HCT116 (cell line): ENCODE results near the gene VPS41. TPM values are rescaled to one million over a fixed set of nuclear protein-coding genes. Genes with fewer than 3 reads are reported as not detected.

ENCODE experiments used
- ATAC-seq: fragments of 200-7000 bp; cut with Tn5 transposase; 2 replicates; pipeline ENCODE4 v1.9.1; 2020; ENCODE audit warnings: mild to moderate bottlenecking, moderate library complexity
- BruUV-seq: library from RNA; stranded (reverse); fragments of 400-500 nt; replicated peaks from 2 replicates; lab custom pipeline; 2021; lab: Mats Ljungman, UMichigan
- CTCF ChIA-PET: fragments of 300-600 bp; sonication (Branson Sonifier 250); formaldehyde crosslinking; loops from one replicate; lab custom pipeline; 2021; ENCODE audit warnings: antibody characterized with exemption; lab: Charles Lee
- POLR2A ChIA-PET: fragments of 300-600, 350-600 bp; sonication (Branson Sonifier 250); formaldehyde crosslinking; loops from one replicate; lab custom pipeline; 2021; ENCODE audit warnings: antibody characterized with exemption; lab: Charles Lee
- RAD21 ChIA-PET, 2 experiments: fragments of 300-600 bp; sonication (Branson Sonifier 250); formaldehyde crosslinking; loops; one replicate each; lab custom pipeline; 2023; ENCODE audit warnings: low total read pairs in 2 of 2; ENCODE audit not compliant: uncharacterized antibody in 2 of 2, unreplicated experiment in 2 of 2, low non-redundant PET in 1 of 2; lab: Charles Lee
- DNase-seq: peaks from one replicate; pipeline ENCODE4 v3.0.0-alpha.2; 2010; ENCODE audit warnings: low read depth, low spot score
- H2AFZ ChIP-seq: fragments of 200-600 bp; shearing (Covaris generic), sonication (generic); 2 replicates; pipeline ENCODE4 v1.6.1; 2017; ENCODE audit warnings: low read depth, mixed run types, mixed read lengths, antibody characterized with exemption, low read length; ENCODE audit not compliant: poor library complexity, severe bottlenecking
- H3K27ac ChIP-seq: 2 replicates; pipeline ENCODE4 v1.5.1; 2012; ENCODE audit warnings: low read depth, low read length
- H3K27me3 ChIP-seq: fragments of 200-600 bp; sonication (generic); 2 replicates; pipeline ENCODE4 v1.6.1; 2016; ENCODE audit warnings: mixed run types, low read length, mixed read lengths; ENCODE audit not compliant: insufficient read depth
- H3K36me3 ChIP-seq, 2 experiments: fragments of 200-500 bp in 1 of 2; fragments of 200-600 bp in 1 of 2; sonication (Bioruptor generic) in 1 of 2; sonication (generic) in 1 of 2; 2 replicates each; pipeline versions ENCODE4 v1.5.1 to v1.6.1; 2014 to 2016; ENCODE audit warnings: low read length in 2 of 2, inconsistent platforms in 1 of 2, mixed read lengths in 1 of 2, mixed run types in 1 of 2; ENCODE audit not compliant: insufficient read depth in 2 of 2, control insufficient read depth in 1 of 2
- H3K4me1 ChIP-seq, 2 experiments: fragments of 200-600 bp in 1 of 2; sonication (generic) in 1 of 2; 2 replicates each; pipeline versions ENCODE4 v1.5.1 to v1.6.1; 2012 to 2017; ENCODE audit warnings: low read length in 2 of 2, inconsistent platforms in 1 of 2, mild to moderate bottlenecking in 1 of 2, mixed read lengths in 1 of 2, mixed run types in 1 of 2, moderate library complexity in 1 of 2; ENCODE audit not compliant: insufficient read depth in 2 of 2, control insufficient read depth in 1 of 2
- H3K4me2 ChIP-seq: fragments of 200-600 bp; sonication (generic); 2 replicates; pipeline ENCODE4 v1.6.1; 2017; ENCODE audit warnings: mixed run types, low read length, mixed read lengths
- H3K4me3 ChIP-seq, 2 experiments: fragments of 200-600 bp in 1 of 2; sonication (generic) in 1 of 2; replicated peaks in 1 of 2; 2 replicates each; pipeline ENCODE4 v1.5.1; 2011 to 2016; ENCODE audit warnings: low read length in 2 of 2, control low read depth in 1 of 2, low read depth in 1 of 2, mild to moderate bottlenecking in 1 of 2, mixed read lengths in 1 of 2, mixed run types in 1 of 2
- H3K79me2 ChIP-seq: fragments of 200-600 bp; sonication (generic); 2 replicates; pipeline ENCODE4 v1.6.1; 2017; ENCODE audit warnings: mild to moderate bottlenecking, mixed run types, low read length, moderate library complexity, mixed read lengths; ENCODE audit not compliant: insufficient read depth
- H3K9ac ChIP-seq: fragments of 200-600 bp; sonication (generic); 2 replicates; pipeline ENCODE4 v1.6.1; 2016; ENCODE audit warnings: low read length, mixed read lengths
- H3K9me2 ChIP-seq: fragments of 200-600 bp; sonication (generic), shearing (Covaris generic); 2 replicates; pipeline ENCODE4 v1.6.1; 2017; ENCODE audit warnings: mixed run types, mild to moderate bottlenecking, moderate library complexity; ENCODE audit not compliant: insufficient read depth
- H3K9me3 ChIP-seq, 2 experiments: fragments of 200-500 bp in 1 of 2; fragments of 200-600 bp in 1 of 2; sonication (Bioruptor generic) in 1 of 2; sonication (generic) in 1 of 2; 2 replicates each; pipeline ENCODE4 v1.6.1; 2014 to 2017; ENCODE audit warnings: low read length in 2 of 2, mixed read lengths in 2 of 2, inconsistent platforms in 1 of 2, low read depth in 1 of 2, mild to moderate bottlenecking in 1 of 2, mixed run types in 1 of 2, moderate library complexity in 1 of 2; ENCODE audit not compliant: control insufficient read depth in 1 of 2, insufficient read depth in 1 of 2
- H4K20me1 ChIP-seq: fragments of 200-600 bp; sonication (generic), shearing (Covaris generic); 2 replicates; pipeline ENCODE4 v1.6.1; 2017; ENCODE audit warnings: mixed run types, mild to moderate bottlenecking, moderate library complexity; ENCODE audit not compliant: insufficient read depth
- CBX3 ChIP-seq: IDR thresholded peaks from 2 replicates; pipeline ENCODE4 v1.6.1; 2012; ENCODE audit warnings: low read depth
- CEBPB ChIP-seq: IDR thresholded peaks from 2 replicates; pipeline ENCODE4 v1.6.1; 2012; ENCODE audit warnings: low read depth
- EGR1 ChIP-seq: IDR thresholded peaks from 2 replicates; pipeline ENCODE4 v1.6.1; 2012; ENCODE audit warnings: low read depth
- ELF1 ChIP-seq: IDR thresholded peaks from 2 replicates; pipeline ENCODE4 v1.6.1; 2012; ENCODE audit warnings: low read depth, borderline replicate concordance
- EZH2 ChIP-seq: fragments of 200-600 bp; sonication (generic); IDR thresholded peaks from 2 replicates; pipeline ENCODE4 v1.6.1; 2017; ENCODE audit warnings: antibody characterized with exemption, mixed run types
- FOSL1 ChIP-seq: IDR thresholded peaks from 2 replicates; pipeline ENCODE4 v1.6.1; 2012; ENCODE audit warnings: low read depth
- JUND ChIP-seq: IDR thresholded peaks from 2 replicates; pipeline ENCODE4 v1.6.1; 2012
- POLR2A ChIP-seq: IDR thresholded peaks from 2 replicates; pipeline ENCODE4 v1.7.0; 2011; ENCODE audit warnings: borderline replicate concordance; ENCODE audit not compliant: insufficient read depth, insufficient read length; ENCODE audit errors: extremely low read depth
- POLR2AphosphoS5 ChIP-seq: IDR thresholded peaks from 2 replicates; pipeline ENCODE4 v1.6.1; 2011; ENCODE audit warnings: mild to moderate bottlenecking, low read depth, low read length, moderate library complexity
- RAD21 ChIP-seq: IDR thresholded peaks from 2 replicates; pipeline ENCODE4 v1.6.1; 2012; ENCODE audit warnings: low read depth, mild to moderate bottlenecking
- TCF7L2 ChIP-seq: IDR thresholded peaks from 2 replicates; pipeline ENCODE4 v1.7.0; 2011; ENCODE audit warnings: borderline replicate concordance, inconsistent platforms; ENCODE audit not compliant: insufficient read depth, insufficient read length; ENCODE audit errors: extremely low read depth
- ZFX ChIP-seq: fragments of 450-650 bp; IDR thresholded peaks from 2 replicates; pipeline ENCODE4 v1.6.1; 2017
- ZNF274 ChIP-seq: fragments of 200-500 bp; sonication (Bioruptor generic); IDR thresholded peaks from 2 replicates; pipeline ENCODE4 v1.6.1; 2014; ENCODE audit warnings: mild to moderate bottlenecking, low read depth, low read length, inconsistent platforms
- intact Hi-C: fragments of 100-400 bp; cut with micrococcal nuclease; formaldehyde crosslinking; loops from 2 replicates; pipeline ENCODE4 v1.10.0; 2022
- total RNA-seq: library from RNA; stranded (reverse); gene quantifications from one replicate; pipeline ENCODE4 v1.2.1, GENCODE V29; 2021; ENCODE audit not compliant: unreplicated experiment
- TF ChIP-seq, protein P1 (sequence below): IDR thresholded peaks from 2 replicates; pipeline ENCODE4 v1.6.1; 2012
- TF ChIP-seq, protein P2 (sequence below): IDR thresholded peaks from 2 replicates; pipeline ENCODE4 v1.6.1; 2011; ENCODE audit warnings: mild to moderate bottlenecking, low read length, moderate library complexity; ENCODE audit not compliant: insufficient replicate concordance; ENCODE audit errors: extremely low read depth
- TF ChIP-seq, protein P3 (sequence below): IDR thresholded peaks from 2 replicates; pipeline ENCODE4 v1.6.1; 2012; ENCODE audit warnings: low read depth

Gene VPS41
- total RNA-seq, 1 experiment from 2014 or later, result 72.2 TPM

DNA sequence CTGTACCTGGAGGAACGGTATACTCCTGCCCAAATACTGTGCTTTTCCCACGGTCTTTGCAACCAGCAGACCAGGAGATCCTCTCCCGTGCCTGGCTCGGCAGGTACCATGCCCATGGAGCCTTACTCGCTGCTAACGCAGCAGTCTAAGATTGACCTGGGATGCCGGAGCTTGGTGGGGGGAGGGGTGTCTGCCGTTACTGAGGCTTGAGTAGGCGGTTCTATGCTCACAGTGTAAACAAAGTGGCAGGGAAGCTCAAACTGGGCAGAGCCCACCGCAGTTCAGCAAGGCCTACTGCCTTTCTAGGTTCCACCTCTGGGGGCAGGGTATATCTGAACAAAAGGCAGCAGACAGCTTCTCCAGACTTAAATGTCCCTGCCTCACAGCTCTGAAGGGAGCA is 22.7 kb downstream of the VPS41 start:
- no peaks in the 10 kb centered on the region for H3K4me1 ChIP-seq
- ChIA-PET POLR2A (no interaction called here), RAD21 (no interaction called here), CTCF (no interaction called here)
- H3K27ac ChIP-seq, result no peak overlapping the region
- H3K4me3 ChIP-seq, result no peak overlapping the region
- ATAC-seq, result no peak
- H3K4me2 ChIP-seq, result no peak overlapping the region
- no peak for DNase-seq
- BruUV-seq, result no TSS peak
- no peaks in the 10 kb centered on the region for H3K79me2 ChIP-seq
- H3K9me2 ChIP-seq, result no peaks in the 10 kb centered on the region
- H4K20me1 ChIP-seq, result no peaks in the 10 kb centered on the region
- no peaks in the 10 kb centered on the region for H3K9me3 ChIP-seq
- TF ChIP-seq TCF7L2, result no peak
- no peak overlapping the region for H3K9ac ChIP-seq
- intact Hi-C loops, result no loop called here
- no peak overlapping the region for H2AFZ ChIP-seq
- no peaks in the 10 kb centered on the region for H3K36me3 ChIP-seq
- H3K27me3 ChIP-seq, result no peaks in the 10 kb centered on the region

DNA sequence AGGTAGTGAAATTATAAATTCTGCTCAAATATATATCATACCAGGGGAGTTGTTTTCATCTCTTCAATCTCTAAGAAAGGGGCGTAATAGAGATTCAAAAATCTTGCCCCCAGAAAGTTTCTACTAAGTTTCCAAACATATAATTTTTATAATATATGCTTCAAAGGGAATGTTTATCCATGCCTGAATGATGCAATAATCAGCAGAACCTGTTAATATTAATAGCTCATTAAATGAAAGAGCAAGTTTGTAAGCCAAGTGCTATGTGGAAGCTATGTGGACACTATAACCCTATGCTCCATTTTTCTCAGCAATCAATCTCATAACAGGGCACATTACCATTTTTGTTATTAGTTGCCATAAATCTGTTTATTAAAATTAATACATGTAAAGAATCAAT is 25.3 kb downstream of the VPS41 start:
- intact Hi-C loops, result no loop called here
- H3K9me3 ChIP-seq, result no peaks in the 10 kb centered on the region
- RAD21 ChIA-PET, result no interaction called here
- no peaks in the 10 kb centered on the region for H3K4me1 ChIP-seq
- BruUV-seq, result no TSS peak
- H3K27me3 ChIP-seq, result no peaks in the 10 kb centered on the region
- H3K4me3 ChIP-seq, result no peak overlapping the region
- H3K27ac ChIP-seq, result no peak overlapping the region
- ATAC-seq, result no peak
- TF ChIP-seq CBX3 (no peak), POLR2A (no peak), JUND (no peak), ELF1 (no peak), ZNF274 (no peak), FOSL1 (no peak), RAD21 (no peak), POLR2AphosphoS5 (no peak), CEBPB (no peak), EGR1 (no peak), ZFX (no peak), EZH2 (no peak)
- TF ChIP-seq, protein P1, sequence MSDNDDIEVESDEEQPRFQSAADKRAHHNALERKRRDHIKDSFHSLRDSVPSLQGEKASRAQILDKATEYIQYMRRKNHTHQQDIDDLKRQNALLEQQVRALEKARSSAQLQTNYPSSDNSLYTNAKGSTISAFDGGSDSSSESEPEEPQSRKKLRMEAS, result no peak
- TF ChIP-seq, protein P2, sequence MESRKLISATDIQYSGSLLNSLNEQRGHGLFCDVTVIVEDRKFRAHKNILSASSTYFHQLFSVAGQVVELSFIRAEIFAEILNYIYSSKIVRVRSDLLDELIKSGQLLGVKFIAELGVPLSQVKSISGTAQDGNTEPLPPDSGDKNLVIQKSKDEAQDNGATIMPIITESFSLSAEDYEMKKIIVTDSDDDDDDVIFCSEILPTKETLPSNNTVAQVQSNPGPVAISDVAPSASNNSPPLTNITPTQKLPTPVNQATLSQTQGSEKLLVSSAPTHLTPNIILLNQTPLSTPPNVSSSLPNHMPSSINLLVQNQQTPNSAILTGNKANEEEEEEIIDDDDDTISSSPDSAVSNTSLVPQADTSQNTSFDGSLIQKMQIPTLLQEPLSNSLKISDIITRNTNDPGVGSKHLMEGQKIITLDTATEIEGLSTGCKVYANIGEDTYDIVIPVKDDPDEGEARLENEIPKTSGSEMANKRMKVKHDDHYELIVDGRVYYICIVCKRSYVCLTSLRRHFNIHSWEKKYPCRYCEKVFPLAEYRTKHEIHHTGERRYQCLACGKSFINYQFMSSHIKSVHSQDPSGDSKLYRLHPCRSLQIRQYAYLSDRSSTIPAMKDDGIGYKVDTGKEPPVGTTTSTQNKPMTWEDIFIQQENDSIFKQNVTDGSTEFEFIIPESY, result no peak
- TF ChIP-seq, protein P3, sequence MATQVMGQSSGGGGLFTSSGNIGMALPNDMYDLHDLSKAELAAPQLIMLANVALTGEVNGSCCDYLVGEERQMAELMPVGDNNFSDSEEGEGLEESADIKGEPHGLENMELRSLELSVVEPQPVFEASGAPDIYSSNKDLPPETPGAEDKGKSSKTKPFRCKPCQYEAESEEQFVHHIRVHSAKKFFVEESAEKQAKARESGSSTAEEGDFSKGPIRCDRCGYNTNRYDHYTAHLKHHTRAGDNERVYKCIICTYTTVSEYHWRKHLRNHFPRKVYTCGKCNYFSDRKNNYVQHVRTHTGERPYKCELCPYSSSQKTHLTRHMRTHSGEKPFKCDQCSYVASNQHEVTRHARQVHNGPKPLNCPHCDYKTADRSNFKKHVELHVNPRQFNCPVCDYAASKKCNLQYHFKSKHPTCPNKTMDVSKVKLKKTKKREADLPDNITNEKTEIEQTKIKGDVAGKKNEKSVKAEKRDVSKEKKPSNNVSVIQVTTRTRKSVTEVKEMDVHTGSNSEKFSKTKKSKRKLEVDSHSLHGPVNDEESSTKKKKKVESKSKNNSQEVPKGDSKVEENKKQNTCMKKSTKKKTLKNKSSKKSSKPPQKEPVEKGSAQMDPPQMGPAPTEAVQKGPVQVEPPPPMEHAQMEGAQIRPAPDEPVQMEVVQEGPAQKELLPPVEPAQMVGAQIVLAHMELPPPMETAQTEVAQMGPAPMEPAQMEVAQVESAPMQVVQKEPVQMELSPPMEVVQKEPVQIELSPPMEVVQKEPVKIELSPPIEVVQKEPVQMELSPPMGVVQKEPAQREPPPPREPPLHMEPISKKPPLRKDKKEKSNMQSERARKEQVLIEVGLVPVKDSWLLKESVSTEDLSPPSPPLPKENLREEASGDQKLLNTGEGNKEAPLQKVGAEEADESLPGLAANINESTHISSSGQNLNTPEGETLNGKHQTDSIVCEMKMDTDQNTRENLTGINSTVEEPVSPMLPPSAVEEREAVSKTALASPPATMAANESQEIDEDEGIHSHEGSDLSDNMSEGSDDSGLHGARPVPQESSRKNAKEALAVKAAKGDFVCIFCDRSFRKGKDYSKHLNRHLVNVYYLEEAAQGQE, result no peak
- H3K9me2 ChIP-seq, result no peaks in the 10 kb centered on the region
- DNase-seq, result no peak
- H3K4me2 ChIP-seq, result no peak overlapping the region
- no peaks in the 10 kb centered on the region for H4K20me1 ChIP-seq
- POLR2A ChIA-PET, result no interaction called here
- CTCF ChIA-PET, result no interaction called here
- no peaks in the 10 kb centered on the region for H3K79me2 ChIP-seq
- no peak overlapping the region for H3K9ac ChIP-seq
- no peak overlapping the region for H2AFZ ChIP-seq
- no peaks in the 10 kb centered on the region for H3K36me3 ChIP-seq
